Inflammatory macrophage (primary cell): Measurements from ENCODE around the gene TOPORS.
A peak's percentile ranks its signal among the peaks of the same experiment; 100 is the strongest.
"Not testable (repeated sequence)": the region's sequence is repeated elsewhere in the genome, so short reads cannot be mapped to it uniquely, and the experiment has no call there.

Source experiments
- DNase-seq, 2 donors: peaks; one replicate each; pipeline ENCODE4 v3.0.0-alpha.2; 2020 to 2022

Gene TOPORS

DNA sequence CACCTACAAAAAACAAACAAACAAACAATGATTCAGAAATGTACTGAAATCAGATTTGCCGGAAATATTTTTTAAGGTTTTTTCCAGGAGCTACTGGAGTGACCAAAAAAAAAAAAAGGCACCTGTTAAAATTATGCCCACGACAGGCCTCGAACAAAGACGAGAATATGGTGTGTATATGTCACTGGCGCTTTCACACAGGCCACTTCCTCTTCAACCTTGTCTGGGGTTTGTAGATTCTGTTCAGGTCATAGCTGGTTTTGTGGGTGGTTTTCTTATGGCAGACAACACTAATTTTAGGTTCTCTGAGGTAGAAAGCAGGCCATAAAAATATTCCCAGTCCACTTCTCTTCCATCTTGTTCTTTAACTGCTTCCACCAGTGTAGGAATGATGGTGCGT is 13.6 kb upstream of the TOPORS start:
- no peak for DNase-seq

DNA sequence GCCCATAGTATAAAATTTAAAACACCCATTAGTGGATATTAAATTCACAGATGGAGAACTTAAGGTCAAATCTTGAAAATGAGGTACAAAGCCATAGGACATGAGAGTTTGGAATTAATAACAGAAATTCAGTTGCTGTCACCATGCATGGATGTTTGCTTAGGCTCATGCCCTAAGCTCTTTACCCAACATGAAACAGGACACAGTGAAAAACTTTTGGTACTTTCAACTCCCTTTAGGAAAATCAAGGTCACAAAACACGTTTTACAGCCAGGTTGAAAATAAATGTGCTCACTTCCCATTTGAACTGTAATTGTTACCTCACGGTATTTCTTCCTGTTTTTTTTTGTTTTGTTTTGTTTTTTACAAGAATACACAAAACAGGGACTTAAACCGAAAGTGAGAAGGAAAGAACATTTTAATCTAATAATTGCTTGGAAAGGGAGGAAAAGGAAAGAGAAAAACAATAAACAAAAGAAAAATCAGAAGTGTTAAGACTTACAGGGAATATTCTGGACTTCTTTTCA is 6.1 kb upstream of the TOPORS start:
- peak in 1 of 2 donors; percentile 30 for DNase-seq

DNA sequence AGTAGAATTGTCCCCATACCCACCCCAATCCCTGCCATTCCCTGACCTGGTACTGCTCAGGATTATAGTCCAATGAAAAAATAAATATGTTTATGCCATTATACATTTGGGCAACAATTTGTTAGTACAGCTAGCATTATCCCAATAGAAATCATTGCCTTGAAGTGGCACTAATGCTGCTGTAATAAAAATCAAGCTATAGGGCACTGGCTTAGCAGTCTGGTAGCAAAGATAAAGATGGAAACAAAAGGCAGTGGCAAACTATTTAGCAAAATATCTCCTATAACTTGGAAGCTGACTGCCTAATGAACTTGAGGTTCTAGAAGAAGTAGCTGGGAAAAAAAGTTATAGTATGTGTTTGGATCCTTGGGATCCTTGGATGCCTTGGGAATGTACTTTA is 2.2 kb upstream of the TOPORS start:
- DNase-seq: no peak

DNA sequence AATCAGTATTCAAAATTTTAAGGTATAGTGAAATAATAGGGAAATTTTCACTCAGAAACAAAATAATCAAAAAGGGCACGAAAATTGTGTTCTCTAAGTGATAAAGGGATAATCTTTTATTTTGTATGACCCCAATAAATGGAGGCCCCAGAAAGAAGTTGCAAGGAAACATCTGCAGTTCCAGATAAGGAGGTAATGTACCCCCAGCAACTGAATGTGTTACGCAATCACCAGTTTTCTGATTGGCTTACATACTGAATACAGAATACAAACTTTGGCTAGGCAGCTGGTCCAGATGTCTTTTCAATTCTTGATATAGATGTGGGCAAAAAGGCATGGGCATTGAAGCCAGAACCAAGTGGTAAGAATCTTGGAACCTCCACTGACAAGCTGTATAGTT is 1.7 kb upstream of the TOPORS start:
- DNase-seq: no peak

DNA sequence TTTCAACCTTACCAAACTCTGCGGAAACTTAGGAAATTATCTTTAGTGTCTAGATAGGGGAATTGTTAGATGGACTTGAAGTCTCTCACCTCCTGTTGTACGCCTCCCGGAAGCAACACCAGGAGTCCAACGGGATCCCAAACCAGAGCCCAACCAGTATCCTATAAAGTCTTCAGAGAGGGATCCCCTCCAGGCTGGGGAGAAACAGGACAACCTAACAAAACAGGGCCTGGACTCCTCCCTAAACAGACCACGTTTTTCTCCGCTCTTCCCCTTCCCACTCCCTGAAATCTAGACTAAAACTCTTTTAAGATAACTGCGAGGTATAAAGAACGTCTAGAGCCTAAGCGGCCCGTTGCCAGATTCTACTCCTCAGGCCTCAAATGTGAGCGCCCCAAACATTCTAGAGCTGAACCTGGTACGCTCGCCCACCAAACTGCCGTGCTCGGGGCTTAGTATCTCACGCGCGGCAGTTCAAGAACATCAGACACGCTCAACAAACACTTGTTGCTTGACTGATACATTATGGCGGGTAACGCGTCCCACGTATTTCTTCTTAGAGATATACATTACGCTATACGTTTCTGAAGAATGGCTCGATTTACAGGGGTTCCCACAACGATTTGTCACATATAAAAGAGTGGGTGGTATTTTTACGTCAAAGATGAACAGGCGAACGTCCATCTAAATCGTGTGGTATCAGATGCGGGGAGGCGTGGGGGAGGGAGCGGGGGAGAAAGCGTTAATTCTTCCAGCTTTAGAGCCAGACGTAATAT is 922 bp downstream of the TOPORS start:
- peak; percentile 48 to 54 for DNase-seq

DNA sequence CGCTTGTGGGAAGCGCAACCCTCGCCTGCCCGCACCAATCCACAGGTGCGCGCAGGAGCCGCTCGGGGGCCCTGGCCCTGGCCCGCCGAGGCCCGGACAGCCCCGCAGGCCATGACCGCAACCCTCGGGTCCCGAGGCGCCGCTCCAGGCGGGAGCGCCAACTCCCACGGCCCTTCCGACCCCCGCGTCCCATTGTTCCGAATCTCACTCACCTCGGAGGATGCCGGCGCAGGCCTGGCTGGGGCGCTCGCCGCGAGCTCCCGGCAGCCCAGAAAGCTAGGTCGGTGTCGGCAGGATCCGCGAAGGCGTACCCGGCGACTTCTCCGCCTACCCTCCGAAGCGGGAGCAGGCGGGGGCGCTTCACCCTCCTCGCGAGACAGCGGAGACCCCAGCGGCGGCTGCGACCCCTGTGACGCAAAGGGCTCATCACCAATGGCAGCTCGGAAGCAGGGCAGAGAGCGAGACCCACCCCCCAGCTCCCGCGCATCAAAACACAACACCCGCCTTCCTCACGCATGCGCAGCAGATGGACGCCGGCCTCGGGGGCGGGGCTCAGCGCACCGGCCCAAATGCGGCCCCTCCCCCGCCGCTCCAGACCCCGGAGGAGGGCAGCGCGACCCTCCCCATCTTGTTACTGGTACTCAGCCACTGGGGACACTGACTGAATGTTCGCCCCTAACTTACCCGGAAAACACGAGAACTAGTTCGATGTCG is 1.7 kb downstream of the TOPORS start:
- peak; percentile 61 to 77 for DNase-seq

DNA sequence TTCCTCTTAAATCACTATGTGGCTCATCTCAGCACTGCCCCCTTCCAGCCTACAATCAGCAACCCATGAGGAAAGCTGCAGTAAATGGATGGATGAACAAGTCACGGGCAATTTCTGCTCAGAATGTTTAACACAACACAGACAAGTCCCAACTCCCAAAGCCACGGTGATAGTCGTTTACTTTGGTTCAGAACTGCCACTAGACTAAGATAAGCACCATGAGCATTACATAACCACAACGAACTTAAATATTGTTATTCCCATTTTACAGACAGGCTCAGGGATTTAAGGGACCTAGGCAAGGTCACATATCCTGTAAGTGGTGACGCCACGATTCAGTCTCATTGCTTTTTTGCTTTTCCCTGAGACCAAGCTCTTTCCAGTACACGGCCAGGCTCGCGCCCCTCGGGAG is 2.2 kb downstream of the TOPORS start:
- DNase-seq: no peak

DNA sequence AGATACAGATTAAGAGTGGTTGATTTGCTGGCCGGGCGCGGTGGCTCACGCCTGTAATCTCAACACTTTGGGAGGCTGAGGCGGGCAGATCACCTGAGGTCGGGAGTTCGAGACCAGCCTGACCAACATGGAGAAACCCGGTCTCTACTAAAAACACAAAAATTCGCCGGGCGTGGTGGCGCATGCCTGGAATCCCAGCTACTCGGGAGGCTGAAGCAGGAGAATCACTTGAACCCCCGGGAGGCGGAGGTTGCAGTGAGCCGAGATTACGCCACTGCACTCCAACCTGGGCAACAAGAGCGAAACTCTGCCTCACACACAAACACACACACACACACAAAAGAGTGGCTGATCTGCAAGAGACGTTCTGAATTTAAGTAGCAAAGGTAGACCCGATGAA is 4.2 kb downstream of the TOPORS start:
- not testable (repeated sequence) for DNase-seq

DNA sequence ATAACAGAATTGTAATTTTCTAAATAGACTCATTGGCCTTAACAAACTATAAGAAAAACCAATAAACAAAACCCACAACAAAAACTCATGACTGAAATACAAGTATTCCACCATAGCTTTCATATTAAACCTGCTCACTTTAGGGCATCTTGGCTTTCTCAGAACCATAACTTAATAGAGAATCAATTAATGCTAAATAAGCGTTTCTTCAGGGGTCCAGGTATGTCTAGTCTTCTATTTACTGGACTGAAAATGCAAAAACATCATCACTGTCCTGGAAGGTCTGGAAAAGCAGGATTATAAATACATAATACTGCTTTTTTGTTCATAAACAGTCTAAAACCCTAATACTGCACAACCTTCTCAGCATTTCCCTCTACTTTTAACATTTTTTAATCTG is 6.5 kb downstream of the TOPORS start:
- no peak for DNase-seq

DNA sequence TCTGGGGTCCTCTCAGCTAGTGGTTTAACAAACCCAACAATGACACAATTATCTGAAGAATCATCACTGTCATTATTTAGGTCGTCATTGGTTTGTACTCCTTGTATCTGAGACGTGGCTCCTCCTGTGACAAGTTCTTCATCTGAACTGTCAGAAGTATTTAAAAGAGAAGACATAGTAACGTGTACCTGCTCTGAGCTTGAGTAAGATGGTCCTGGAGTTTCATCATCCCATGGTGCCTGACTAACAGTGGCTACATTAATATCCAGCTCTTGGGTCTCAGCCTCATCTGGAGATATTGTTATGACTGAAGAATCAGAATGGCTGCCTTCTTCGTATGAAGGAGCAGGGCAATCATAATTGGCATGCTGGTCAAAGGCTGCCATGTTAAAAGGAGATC is 9.3 kb downstream of the TOPORS start:
- no peak for DNase-seq

DNA sequence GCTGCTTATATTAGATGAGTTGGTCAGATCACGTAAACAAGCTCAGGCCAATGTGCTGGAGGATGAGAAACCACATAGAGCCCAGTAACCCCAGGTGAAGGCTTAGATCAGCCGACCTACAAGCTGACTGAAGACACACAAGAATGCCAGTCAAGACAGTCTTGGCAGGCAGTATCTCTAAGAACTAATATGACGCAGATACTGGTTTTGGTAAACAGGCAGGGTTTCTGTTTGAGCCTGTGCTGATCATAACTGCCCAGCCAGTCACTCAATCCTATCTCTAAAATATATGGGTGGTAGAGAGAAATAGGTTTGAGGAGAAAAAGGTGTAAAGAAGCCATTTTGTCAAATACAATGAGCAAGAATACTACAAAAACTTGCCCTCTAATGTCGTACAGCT is 18.6 kb downstream of the TOPORS start:
- DNase-seq: no peak

DNA sequence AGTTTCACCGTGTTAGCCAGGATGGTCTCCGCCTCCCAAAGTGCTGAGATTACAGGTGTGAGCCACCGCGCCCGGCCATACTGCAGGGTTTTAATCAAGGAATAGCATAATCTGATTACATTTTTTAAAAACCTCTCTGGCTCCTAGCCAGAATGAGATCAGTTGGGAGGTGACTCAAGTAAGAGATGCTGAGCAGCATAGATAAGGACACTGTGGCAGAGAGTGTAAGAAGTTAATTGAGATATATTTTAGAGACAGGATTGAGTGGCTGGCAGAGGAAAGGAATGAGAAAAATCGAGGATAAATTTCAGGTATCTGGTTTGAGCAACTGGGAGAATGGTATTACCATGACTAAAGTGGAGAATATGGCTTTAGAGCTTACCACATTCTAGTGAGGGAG is 19.1 kb downstream of the TOPORS start:
- DNase-seq: no peak

DNA sequence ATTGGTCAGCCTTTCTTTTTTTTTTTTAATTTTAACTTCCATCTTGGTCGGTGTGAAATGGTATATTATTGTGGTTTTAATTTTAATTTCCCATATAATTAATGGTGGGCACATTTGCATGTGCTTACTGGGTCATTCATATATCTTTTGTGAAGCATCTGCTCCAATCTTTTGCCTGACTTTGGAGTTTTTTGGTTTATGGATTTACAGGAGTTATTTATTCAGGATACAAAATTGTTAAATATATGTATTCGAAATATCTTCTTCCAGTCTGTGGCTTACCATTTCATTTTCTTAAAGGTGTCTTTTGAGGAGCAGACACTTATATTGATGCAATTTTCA is 25.7 kb downstream of the TOPORS start:
- DNase-seq: no peak

DNA sequence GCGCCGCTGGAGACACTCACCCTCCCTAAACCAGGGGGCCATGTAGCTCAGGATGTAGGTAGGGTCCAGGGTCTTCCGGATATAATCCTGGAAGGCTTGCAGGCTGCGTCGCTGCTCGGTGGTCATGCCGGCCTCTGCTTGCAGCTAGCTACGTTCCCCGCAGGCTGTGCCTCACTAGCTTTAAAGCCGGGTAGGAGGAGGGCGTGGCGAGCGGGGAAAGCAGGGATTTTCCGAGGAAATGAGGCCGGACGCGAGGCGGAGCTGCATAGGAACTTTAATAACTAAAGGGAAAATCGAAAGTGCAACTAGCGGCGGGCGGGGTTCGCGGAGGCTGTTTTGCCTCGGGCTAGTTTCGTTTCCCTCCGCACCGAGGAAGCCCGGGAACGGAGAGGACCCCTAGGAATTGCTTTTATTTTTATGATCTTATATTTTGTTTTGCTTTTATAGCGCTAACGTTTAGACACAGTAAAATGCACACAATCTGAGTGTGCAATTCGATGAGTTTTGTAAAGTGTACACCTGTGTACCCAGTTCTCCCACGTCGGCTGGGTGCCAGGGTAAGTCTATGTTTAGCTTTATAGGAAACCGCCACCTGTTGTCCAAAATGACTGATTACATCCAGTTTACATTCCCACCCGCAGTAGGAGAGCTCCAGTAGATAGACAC is 26.2 kb downstream of the TOPORS start, which contains the start of gene RIGI:
Gene RIGI, minus strand, starts transcription at position 156 of the 666 bp plus-strand sequence. Its CDS starts 30 bp downstream, at position 126.
- peak; percentile 88 to 93 for DNase-seq

DNA sequence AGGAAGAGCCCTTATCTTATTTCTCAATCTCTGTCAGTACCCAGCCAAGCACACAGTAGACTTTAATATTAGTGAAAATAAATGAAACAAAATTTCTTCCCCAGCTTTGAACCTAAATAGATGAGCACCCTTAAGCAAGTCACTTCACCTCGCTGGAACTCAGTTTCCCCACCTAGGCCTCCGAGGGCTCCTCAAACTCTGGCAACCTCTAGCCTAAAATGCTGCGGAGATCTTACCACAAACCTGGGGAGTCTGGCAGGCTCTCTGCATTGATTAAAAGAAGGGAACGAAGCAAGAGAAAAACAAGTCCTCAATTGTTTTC is 26.7 kb downstream of the TOPORS start:
- no peak for DNase-seq

DNA sequence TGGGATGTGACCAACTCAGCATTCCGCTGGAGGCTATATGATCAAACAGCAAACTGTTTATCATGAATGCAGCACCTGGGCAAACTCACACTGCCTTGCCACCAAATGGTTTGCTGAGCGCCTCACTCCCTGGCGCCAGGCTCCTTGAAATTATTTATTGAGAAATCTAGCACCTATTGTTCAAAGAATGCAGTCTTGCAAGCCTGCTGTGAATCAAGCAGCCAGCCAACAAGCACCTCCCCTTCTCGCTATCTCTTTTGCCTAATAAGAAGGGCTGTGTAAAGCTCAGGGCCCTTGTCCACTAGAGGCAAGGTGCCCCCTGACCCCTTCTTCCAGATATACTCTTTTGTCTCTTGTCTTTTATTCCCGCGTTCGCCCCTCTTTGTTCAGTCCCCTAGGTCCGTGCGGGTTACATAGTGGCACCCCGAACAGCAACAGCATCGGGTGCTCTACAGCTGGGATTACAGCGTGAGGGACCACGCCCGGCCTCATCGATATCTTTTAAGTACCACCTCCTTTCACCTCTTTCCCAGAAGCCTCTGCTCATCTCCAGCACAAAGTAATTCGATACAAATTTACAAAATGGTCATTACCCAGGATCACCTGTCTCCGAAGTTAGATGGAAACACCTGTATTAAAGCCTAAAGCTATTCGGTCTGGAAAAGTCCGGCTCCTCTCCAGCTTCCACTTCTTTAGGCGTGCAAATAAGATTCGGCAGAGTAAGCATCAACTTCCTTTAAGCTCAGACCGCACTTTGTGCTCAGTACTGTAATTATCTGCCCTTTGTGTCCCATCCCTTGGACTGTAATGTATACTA is 27.3 kb downstream of the TOPORS start:
- peak; percentile 22 to 36 for DNase-seq

DNA sequence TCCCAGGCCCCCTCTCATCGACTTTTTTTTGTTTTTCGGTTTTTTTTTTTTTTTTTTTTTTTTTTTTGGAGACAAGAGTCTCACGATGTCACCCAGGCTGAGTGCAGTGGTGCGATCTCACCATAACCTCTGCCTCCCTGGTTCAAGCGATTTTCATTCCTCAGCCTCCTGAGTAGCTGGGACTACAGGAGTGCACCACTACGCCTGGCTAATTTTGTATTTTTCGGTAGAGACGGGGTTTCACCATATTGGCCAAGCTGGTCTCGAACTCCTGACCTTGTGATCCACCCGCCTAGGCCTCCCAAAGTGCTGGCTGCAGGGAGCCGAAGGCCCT is 27.9 kb downstream of the TOPORS start:
- not testable (repeated sequence) for DNase-seq

DNA sequence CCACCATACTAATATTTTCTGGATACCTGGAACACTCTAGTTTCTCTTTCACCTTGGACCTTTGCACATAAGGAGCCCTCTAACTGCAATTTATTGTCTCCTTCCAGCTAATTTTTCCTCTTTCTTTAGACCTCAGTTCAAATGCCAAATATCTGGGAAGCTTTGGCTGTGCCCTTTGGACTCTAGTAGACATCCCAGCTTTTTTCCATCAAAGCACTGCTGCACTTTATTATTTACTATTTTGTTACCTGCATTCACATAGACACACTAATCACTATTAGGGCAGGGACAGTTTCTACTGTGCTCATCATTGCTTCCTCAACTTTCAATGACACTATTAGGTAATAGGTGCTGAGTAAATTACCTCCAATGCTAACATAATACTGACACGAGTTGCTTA is 28.5 kb downstream of the TOPORS start:
- DNase-seq: no peak

DNA sequence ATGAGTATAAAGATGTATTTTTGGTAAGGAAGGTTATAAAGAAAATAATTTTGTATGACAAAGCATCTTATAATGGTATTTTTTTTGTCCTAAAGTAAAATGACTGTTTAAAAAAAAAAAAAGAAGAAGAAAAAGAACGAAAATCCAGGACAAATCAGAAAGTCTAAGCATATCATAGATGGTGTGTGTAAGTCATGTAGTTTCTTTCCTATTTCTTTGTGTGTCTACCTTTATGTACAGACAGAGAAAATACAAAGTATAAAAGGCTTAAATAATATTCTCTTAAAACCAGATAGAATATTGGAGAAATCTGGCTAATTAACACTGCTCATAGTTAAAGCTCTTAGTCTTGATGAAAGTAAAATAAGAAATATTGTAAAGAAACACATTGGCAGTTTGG is 34.1 kb downstream of the TOPORS start:
- DNase-seq: no peak

DNA sequence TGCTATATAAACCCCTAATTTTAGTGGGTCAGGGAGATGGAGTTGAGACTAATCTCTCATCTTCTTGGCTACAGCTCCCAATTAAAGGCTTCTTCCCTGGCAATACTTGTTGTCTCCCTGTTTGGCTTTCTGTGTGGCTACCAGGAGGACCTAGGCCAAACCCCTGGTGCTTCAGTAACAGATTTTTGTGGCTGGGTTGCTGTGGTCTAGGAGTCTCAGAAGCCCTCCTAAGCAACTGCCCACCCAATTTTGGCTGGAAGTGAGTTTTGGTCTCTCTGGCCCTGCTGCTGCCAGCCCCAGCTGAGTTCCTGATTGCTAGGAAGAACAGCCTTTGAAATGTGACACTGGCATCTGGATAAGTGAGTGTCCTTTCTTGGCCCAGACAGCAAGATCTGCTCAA is 36.1 kb downstream of the TOPORS start:
- no peak for DNase-seq

DNA sequence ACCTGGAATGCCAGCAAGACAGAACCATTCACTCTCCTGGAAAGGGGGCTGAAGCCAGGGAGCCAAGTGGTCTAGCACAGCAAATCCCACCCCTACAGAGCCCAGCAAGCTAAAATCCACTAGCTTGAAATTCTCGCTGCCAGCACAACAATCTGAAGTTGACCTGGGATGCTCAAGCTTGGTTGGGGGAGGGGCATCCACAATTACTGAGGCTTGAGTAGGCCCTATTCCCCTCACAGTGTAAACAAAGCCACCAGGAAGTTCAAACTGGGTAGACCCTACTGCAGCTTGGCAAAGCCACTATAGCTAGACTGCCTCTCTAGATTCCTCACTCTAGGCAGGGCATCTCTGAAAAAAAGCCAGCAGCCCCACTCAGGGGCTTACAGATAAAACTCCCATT is 43.7 kb downstream of the TOPORS start:
- no peak for DNase-seq

DNA sequence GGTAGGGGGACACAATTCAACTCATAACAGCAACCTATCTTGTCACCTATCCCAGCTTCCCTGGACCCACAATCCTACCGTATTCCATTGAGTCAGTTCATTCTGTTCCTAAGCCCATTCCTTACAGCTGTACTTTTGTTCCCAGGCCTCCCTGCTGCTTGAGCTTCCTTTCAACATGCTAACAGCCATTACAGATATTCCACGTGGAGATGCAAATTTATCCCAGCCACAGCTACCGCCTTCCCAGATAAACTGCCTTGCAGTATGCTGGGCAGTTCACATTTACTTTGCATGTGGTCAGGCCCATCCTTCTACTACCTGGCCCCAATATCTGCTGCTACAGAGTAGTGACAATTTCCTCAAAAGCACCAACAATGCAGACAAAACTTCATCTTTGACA is 49.4 kb downstream of the TOPORS start:
- DNase-seq: no peak

DNA sequence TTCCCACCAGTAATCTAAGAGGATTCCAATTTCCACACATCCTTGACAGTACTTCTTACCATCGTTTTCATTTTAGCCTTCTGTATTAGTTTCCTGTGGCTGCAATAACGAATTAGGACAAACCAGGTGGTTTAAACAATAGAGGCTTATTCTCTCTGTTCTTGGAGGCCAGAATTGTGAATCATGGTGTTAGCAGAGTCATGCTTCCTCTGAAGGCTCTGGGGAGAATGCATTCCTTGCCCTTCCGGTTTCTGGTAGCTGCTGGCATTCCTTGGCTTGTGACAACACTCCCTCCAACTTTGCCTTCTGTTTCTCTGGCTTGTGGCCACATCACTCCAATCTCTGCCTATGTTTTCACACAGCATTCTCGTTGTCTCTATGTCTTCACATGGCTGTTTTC is 49.9 kb downstream of the TOPORS start:
- DNase-seq: no peak
